ENCODE results near the gene CALCR.
"Not testable (repeated sequence)": the region's sequence is repeated elsewhere in the genome, so short reads cannot be mapped to it uniquely, and the experiment has no call there.

CALCR gene

GRCh38 chr7:93574646-93575554 lies at the start of gene CALCR:
Gene CALCR, minus strand, starts transcription at chr7:93574724. Its CDS starts 87,743 bp downstream, at chr7:93486981.
- DNase-seq (ENCODE audit: low spot score), result no peak

- DNase-seq (ENCODE audit: low spot score), result no peak
Observed at GRCh38 chr7:93623816-93624215, 49.3 kb upstream of the CALCR start.

GRCh38 chr7:93622036-93623033 lies 47.8 kb upstream of the CALCR start:
- no peak for DNase-seq (ENCODE audit: low spot score)

- DNase-seq (ENCODE audit: low spot score), result no peak
Observed at GRCh38 chr7:93620864-93621263, 46.3 kb upstream of the CALCR start.

- DNase-seq (ENCODE audit: low spot score), result no peak
Observed at GRCh38 chr7:93620057-93620456, 45.5 kb upstream of the CALCR start.

GRCh38 chr7:93601363-93601762 lies 26.8 kb upstream of the CALCR start:
- DNase-seq (ENCODE audit: low spot score), result no peak

- DNase-seq (ENCODE audit: low spot score), result no peak
Observed at GRCh38 chr7:93594250-93594649, 19.7 kb upstream of the CALCR start.

- no peak for DNase-seq (ENCODE audit: low spot score)
Observed at GRCh38 chr7:93592588-93593266, 18.2 kb upstream of the CALCR start.

- not testable (repeated sequence) for DNase-seq (ENCODE audit: low spot score)
Observed at GRCh38 chr7:93591224-93592050, 16.9 kb upstream of the CALCR start.

- DNase-seq (ENCODE audit: low spot score), result not testable (repeated sequence)
Observed at GRCh38 chr7:93586479-93586865, 11.9 kb upstream of the CALCR start.

GRCh38 chr7:93585694-93586478 lies 11.4 kb upstream of the CALCR start:
- DNase-seq (ENCODE audit: low spot score), result not testable (repeated sequence)

GRCh38 chr7:93579431-93579830 lies 4.9 kb upstream of the CALCR start:
- no peak for DNase-seq (ENCODE audit: low spot score)

GRCh38 chr7:93578762-93579161 lies 4.2 kb upstream of the CALCR start:
- no peak for DNase-seq (ENCODE audit: low spot score)

GRCh38 chr7:93575555-93576399 lies 1.3 kb upstream of the CALCR start:
- DNase-seq (ENCODE audit: low spot score), result no peak

- no peak for DNase-seq (ENCODE audit: low spot score)
Observed at GRCh38 chr7:93574269-93574645, 267 bp downstream of the CALCR start.

GRCh38 chr7:93569189-93569588 lies 5.3 kb downstream of the CALCR start:
- DNase-seq (ENCODE audit: low spot score), result no peak

GRCh38 chr7:93566876-93567275 lies 7.6 kb downstream of the CALCR start:
- DNase-seq (ENCODE audit: low spot score), result no peak

GRCh38 chr7:93563584-93563983 lies 10.9 kb downstream of the CALCR start:
- no peak for DNase-seq (ENCODE audit: low spot score)

- no peak for DNase-seq (ENCODE audit: low spot score)
Observed at GRCh38 chr7:93562936-93563335, 11.6 kb downstream of the CALCR start.

Data from globus pallidus (tissue), 1 donor.